ENCODE measurements around the gene NFILZ. TPM values are rescaled to one million over a fixed set of nuclear protein-coding genes. Genes with fewer than 3 reads are reported as not detected.

The NFILZ gene
- not detected in 2 replicates for total RNA-seq

GRCh38 chr19:8629996-8630683 lies at the start of gene NFILZ:
Gene NFILZ (plus strand): TSS chr19:8630633. CDS start chr19:8676766, 46,133 bp downstream.

GRCh38 chr19:8610041-8610935 lies 20.1 kb upstream of the NFILZ start, which contains the start of gene ADAMTS10:
Gene ADAMTS10 (minus strand): TSS chr19:8610715. CDS start chr19:8605710, 5,005 bp downstream.

Other genes starting within 250 kb of the NFILZ start
- 13.8 and 14.1 TPM in 2 replicates for gene RAB11B, start 240.3 kb upstream of the NFILZ start, total RNA-seq
- 96.6 and 111 TPM in 2 replicates for gene MARCHF2, start 217.3 kb upstream of the NFILZ start, total RNA-seq
- 100 and 117 TPM in 2 replicates for gene HNRNPM, start 185.7 kb upstream of the NFILZ start, total RNA-seq
- not detected in 2 replicates for gene PRAM1, start 128.0 kb upstream of the NFILZ start, total RNA-seq
- 2.7 and 14.7 TPM in 2 replicates for gene ZNF414, start 116.5 kb upstream of the NFILZ start, total RNA-seq
- gene MYO1F, start 53.2 kb upstream of the NFILZ start, total RNA-seq: 0.53 and 2.3 TPM in 2 replicates
- gene ADAMTS10, start 19.9 kb upstream of the NFILZ start, total RNA-seq: under 0.01 and 7.6 TPM in 2 replicates
- not detected in 2 replicates for gene ACTL9, start 68.2 kb downstream of the NFILZ start, total RNA-seq
- not detected in 2 replicates for gene OR2Z1, start 91.0 kb downstream of the NFILZ start, total RNA-seq
- gene ZNF558, start 201.7 kb downstream of the NFILZ start, total RNA-seq: 13.5 and 26.2 TPM in 2 replicates
- gene MBD3L1, start 201.7 kb downstream of the NFILZ start, total RNA-seq: not detected in 2 replicates